T-cell (primary cell): ENCODE results near the gene FALEC. TPM values are rescaled to one million over a fixed set of nuclear protein-coding genes. Genes with fewer than 3 reads are reported as not detected.

Source experiments
- ATAC-seq, 4 experiments: fragments of 200-7000 bp in 3 of 4; fragments of 150-1000 bp in 1 of 4; cut with Tn5 transposase; replicated peaks in 1 of 4; 1 replicate in 3 of 4; 2 replicates in 1 of 4; pipeline ENCODE4 v1.10.0; 2021; ENCODE audit warnings: moderate library complexity in 3 of 4, mild to moderate bottlenecking in 2 of 4, moderate number of reproducible peaks in 1 of 4
- CTCF ChIA-PET, 2 donors: fragments of 300-600 bp; sonication (Branson Sonifier 250); formaldehyde crosslinking; loops; one replicate each; lab custom pipeline; 2022; ENCODE audit warnings: antibody characterized with exemption in 2 of 2; lab: Charles Lee
- POLR2A ChIA-PET, 2 donors: fragments of 300-600 bp; sonication (Branson Sonifier 250); formaldehyde crosslinking; loops; one replicate each; lab custom pipeline; 2022; ENCODE audit warnings: antibody characterized with exemption in 2 of 2; lab: Charles Lee
- DNase-seq, 35 experiments: peaks; one replicate each; pipeline versions ENCODE4 v3.0.0 to v3.0.0-alpha.2; 2013 to 2023
- H3K27ac ChIP-seq: one replicate; pipeline ENCODE4 v1.5.1; 2013; ENCODE audit warnings: low read length
- H3K27me3 ChIP-seq, 2 experiments: replicated peaks in 1 of 2; 1 replicate in 1 of 2; 2 replicates in 1 of 2; pipeline versions ENCODE4 v1.6.1 to v1.7.0; 2013; ENCODE audit warnings: low read length in 1 of 2, mixed read lengths in 1 of 2; ENCODE audit not compliant: control insufficient read depth in 2 of 2, insufficient read depth in 2 of 2; ENCODE audit errors: extremely low read depth in 1 of 2
- H3K36me3 ChIP-seq, 2 donors: 1 replicate in 1 of 2; 2 replicates in 1 of 2; pipeline versions ENCODE4 v1.6.1 to v1.7.0; 2013; ENCODE audit warnings: low read length in 1 of 2; ENCODE audit not compliant: control insufficient read depth in 2 of 2, insufficient read depth in 1 of 2; ENCODE audit errors: extremely low read depth in 1 of 2
- H3K4me1 ChIP-seq, 2 experiments: 1 replicate in 1 of 2; 2 replicates in 1 of 2; pipeline versions ENCODE4 v1.6.1 to v1.7.0; 2013; ENCODE audit warnings: low read length in 2 of 2, mixed read lengths in 1 of 2; ENCODE audit not compliant: insufficient read depth in 2 of 2, control insufficient read depth in 1 of 2; ENCODE audit errors: extremely low read depth in 1 of 2
- H3K4me3 ChIP-seq, 2 donors: 1 replicate in 1 of 2; 2 replicates in 1 of 2; pipeline versions ENCODE4 v1.5.1 to v1.7.0; 2013; ENCODE audit warnings: mild to moderate bottlenecking in 2 of 2, low read length in 1 of 2, moderate library complexity in 1 of 2; ENCODE audit not compliant: control insufficient read depth in 1 of 2; ENCODE audit errors: extremely low read depth in 1 of 2
- H3K9me3 ChIP-seq: 2 replicates; pipeline ENCODE4 v1.7.0; 2013
- H3K27ac Mint-ChIP-seq, 2 donors: one replicate each; pipeline ENCODE4 v1.8.0; 2020 to 2021; ENCODE audit warnings: mild to moderate bottlenecking in 2 of 2, mixed read lengths in 2 of 2
- H3K27me3 Mint-ChIP-seq, 2 donors: one replicate each; pipeline ENCODE4 v1.8.0; 2021 to 2022; ENCODE audit warnings: mixed read lengths in 2 of 2
- H3K36me3 Mint-ChIP-seq: one replicate; pipeline ENCODE4 v1.8.0; 2021; ENCODE audit warnings: mixed read lengths
- H3K4me1 Mint-ChIP-seq, 3 donors: one replicate each; pipeline ENCODE4 v1.8.0; 2020 to 2022; ENCODE audit warnings: mixed read lengths in 3 of 3, mild to moderate bottlenecking in 1 of 3
- H3K4me3 Mint-ChIP-seq, 3 donors: one replicate each; pipeline ENCODE4 v1.8.0; 2020 to 2022; ENCODE audit warnings: mild to moderate bottlenecking in 3 of 3, mixed read lengths in 3 of 3, moderate library complexity in 3 of 3
- H3K9me3 Mint-ChIP-seq, 3 donors: one replicate each; pipeline ENCODE4 v1.8.0; 2020 to 2022; ENCODE audit warnings: mixed read lengths in 3 of 3
- WGBS: methylation state at CpG from one replicate; pipeline ENCODE4 v1.1.5; 2013; ENCODE audit warnings: missing lambda C conversion rate; ENCODE audit not compliant: insufficient coverage; 5-methylcytosine and 5-hydroxymethylcytosine counted together
- total RNA-seq, 35 experiments: library from RNA in 6 of 35; stranded (reverse) in 6 of 35; fragments of 120-200 nt in 1 of 35; gene quantifications; one replicate each; pipeline versions ENCODE4 v1.2.1 to v1.2.4 and lab custom pipeline; 2013 to 2026

FALEC gene
- total RNA-seq, 5 donors from 2014 or later (not counting 1 experiment from before 2014, with no cell fraction given) = 0.49 to 0.85 (median 0.73) TPM; not detected in 2

DNA sequence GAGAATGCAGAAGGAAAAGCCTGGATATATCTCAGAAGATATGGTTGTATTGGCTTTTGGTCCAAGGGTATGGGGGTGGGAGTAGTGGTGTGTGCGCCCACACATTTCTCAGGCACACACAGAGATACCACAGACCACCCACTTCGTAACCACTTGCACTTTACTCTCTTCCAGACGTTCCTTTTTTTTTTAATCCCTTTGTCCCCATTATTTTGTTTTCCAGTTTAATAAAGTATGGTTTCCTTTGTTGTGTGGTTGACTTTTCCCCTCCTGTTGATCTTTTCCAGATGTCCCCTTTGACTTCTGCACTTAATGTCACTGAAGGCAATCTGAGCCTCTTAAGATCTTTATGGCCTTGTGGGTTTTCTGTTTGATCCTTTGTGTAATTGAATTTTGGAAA is 38.8 kb upstream of the FALEC start:
- Histone ChIP-seq H3K4me3 (no peak overlapping the region), H3K36me3 (peaks cover 4 to 15% of the 10 kb centered on the region in 2 donors), H3K4me1 (no peaks in the 10 kb centered on the region), H3K27ac (no peak overlapping the region), H3K27me3 (no peaks in the 10 kb centered on the region), H3K9me3 (no peaks in the 10 kb centered on the region)
- Mint-ChIP-seq H3K27ac (peak overlapping the region; percentile 42 to 50), H3K27me3 (no peaks in the 10 kb centered on the region), H3K4me3 (no peak overlapping the region), H3K9me3 (no peaks in the 10 kb centered on the region), H3K4me1 (peaks cover 0 to 9% (median 7%) of the 10 kb centered on the region in 3 donors), H3K36me3 (peaks cover 11% of the 10 kb centered on the region)
- POLR2A ChIA-PET = no interaction called here
- DNase-seq (no peak), ATAC-seq (no peak)
- CTCF ChIA-PET = no interaction called here
- WGBS = no CpG with 5 or more reads among the region's 3 CpGs

DNA sequence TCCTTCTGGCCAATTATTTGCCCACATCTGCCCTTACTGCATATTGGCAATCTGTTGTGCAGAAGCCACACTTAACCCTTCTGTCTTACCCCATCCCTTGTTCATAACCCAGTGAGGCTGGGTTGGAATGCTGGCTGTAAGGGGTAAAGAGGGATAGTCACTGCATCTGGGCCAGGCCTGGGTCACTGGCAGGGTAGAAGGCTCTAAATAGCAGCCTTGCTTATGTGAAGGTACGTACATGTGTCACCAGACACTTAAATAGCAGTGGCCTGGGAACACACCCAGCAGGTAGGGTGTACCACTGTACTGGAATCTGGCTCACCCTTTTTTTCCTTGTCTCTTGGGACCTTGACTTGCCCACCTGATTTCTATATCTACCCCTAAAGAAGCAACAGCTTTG is 38.2 kb upstream of the FALEC start:
- Mint-ChIP-seq H3K27me3 (no peaks in the 10 kb centered on the region), H3K27ac (peak overlapping the region; percentile 63 to 64), H3K4me3 (no peak overlapping the region), H3K36me3 (peaks cover 7% of the 10 kb centered on the region), H3K9me3 (no peaks in the 10 kb centered on the region), H3K4me1 (peaks cover 0 to 9% (median 7%) of the 10 kb centered on the region in 3 donors)
- H3K27ac ChIP-seq = no peak overlapping the region
- H3K36me3 ChIP-seq = peaks cover 0 to 10% of the 10 kb centered on the region in 2 donors
- no peak overlapping the region for H3K4me3 ChIP-seq
- ATAC-seq (peak in 1 of 4 experiments; percentile 15), DNase-seq (no peak)
- H3K4me1 ChIP-seq = no peaks in the 10 kb centered on the region
- H3K27me3 ChIP-seq = no peaks in the 10 kb centered on the region
- WGBS = no CpG with 5 or more reads among the region's 1 CpG
- CTCF ChIA-PET = interaction anchor here in 1 of 2 donors (0.7 kb wide), 1 partner anchor 27 kb away, joined by 3 read pairs; no protein-coding TSS in a partner anchor
- POLR2A ChIA-PET = interaction anchor here in 1 of 2 donors (0.6 kb wide), 1 partner anchor 288 kb away, joined by 3 read pairs; the partner anchor contains the start of gene CTSS
- no peaks in the 10 kb centered on the region for H3K9me3 ChIP-seq

DNA sequence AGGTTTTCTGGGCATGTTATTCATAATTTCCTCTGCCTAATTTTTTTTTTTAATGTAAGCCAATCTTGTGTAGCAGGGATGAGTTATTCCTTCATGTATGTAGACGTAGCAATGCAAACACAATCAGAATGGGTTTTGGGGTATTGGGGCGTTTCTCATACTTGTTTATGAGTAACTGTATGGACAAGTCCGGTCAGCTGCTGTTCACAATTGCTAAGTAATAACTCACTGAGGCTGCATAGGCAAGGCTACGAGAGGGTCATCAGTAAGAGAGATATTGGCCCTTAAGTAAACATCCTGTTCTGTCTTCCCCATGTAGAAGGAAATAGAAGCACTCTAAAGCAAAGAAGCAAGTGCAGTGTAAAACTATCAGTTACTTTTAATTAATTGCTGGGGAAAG is 37.8 kb upstream of the FALEC start:
- H3K4me1 Mint-ChIP-seq = peaks cover 0 to 9% (median 7%) of the 10 kb centered on the region in 3 donors
- no peaks in the 10 kb centered on the region for H3K9me3 Mint-ChIP-seq
- H3K27ac ChIP-seq = no peak overlapping the region
- no peak overlapping the region for H3K4me3 Mint-ChIP-seq
- H3K4me3 ChIP-seq = no peak overlapping the region
- H3K27ac Mint-ChIP-seq = peak overlapping the region; percentile 63 to 64
- WGBS = no CpG with 5 or more reads among the region's 4 CpGs
- ChIA-PET CTCF (interaction anchor here in 1 of 2 donors (0.7 kb wide), 1 partner anchor 26 kb away, joined by 3 read pairs; no protein-coding TSS in a partner anchor), POLR2A (interaction anchor here in 1 of 2 donors (0.6 kb wide), 1 partner anchor 288 kb away, joined by 3 read pairs; the partner anchor contains the start of gene CTSS)
- peak in 1 of 4 experiments; percentile 22 for ATAC-seq
- H3K36me3 Mint-ChIP-seq = peaks cover 3% of the 10 kb centered on the region
- H3K27me3 ChIP-seq = no peaks in the 10 kb centered on the region
- no peaks in the 10 kb centered on the region for H3K4me1 ChIP-seq
- H3K9me3 ChIP-seq = no peaks in the 10 kb centered on the region
- H3K36me3 ChIP-seq = peaks cover 0 to 6% of the 10 kb centered on the region in 2 donors
- H3K27me3 Mint-ChIP-seq = no peaks in the 10 kb centered on the region
- no peak for DNase-seq

DNA sequence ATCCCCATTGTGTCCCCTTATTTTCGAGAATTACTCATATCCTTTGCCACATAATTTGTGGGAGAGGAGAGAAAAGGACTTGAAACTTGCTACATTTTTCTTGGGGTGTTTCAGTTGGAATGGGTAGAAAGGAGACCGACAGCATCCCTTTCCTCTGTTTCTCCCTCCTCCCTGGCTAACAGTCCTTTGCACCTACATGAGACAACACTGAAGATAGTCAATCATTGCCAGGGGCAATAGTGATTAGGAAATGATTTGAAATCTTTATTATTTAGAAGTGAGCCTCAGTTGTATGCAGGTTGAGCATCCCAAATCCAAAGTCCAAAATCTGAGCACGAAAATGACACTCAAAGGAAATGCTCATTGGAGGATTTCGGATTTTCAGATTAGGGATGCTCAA is 36.2 kb upstream of the FALEC start:
- Mint-ChIP-seq H3K27me3 (no peaks in the 10 kb centered on the region), H3K4me3 (no peak overlapping the region), H3K27ac (peak overlapping the region in 1 of 2 donors; percentile 22), H3K9me3 (no peaks in the 10 kb centered on the region), H3K36me3 (no peaks in the 10 kb centered on the region), H3K4me1 (peaks cover 0 to 9% (median 7%) of the 10 kb centered on the region in 3 donors)
- no peak for DNase-seq
- Histone ChIP-seq H3K9me3 (no peaks in the 10 kb centered on the region), H3K4me1 (no peaks in the 10 kb centered on the region), H3K36me3 (no peaks in the 10 kb centered on the region), H3K27me3 (no peaks in the 10 kb centered on the region), H3K27ac (no peak overlapping the region), H3K4me3 (no peak overlapping the region)
- POLR2A ChIA-PET = no interaction called here
- WGBS = 76% methylated on average over 2 of the region's 4 CpGs
- CTCF ChIA-PET = no interaction called here
- ATAC-seq = no peak

DNA sequence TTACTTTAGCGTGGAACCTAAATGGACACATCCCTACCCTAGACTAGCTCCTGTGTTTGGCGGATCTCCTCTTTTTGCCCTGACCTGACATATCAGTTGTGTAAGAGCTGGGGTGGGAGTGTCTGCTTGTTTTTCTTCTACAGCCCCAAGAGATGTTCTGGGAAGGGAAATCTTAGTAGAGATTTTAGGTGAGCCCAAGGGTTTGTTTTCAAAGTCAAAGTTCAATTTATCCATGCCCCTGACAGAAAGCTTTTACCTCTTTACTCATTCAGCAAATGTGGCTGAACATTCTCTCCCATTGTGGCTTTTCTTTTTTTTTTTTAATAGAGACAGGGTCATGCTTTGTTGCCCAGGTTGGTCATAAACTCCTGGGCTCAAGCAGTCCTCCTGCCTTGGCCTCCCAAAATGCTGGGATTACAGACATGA is 35.6 kb upstream of the FALEC start:
- POLR2A ChIA-PET = no interaction called here
- peaks cover 0 to 9% (median 7%) of the 10 kb centered on the region in 3 donors for H3K4me1 Mint-ChIP-seq

DNA sequence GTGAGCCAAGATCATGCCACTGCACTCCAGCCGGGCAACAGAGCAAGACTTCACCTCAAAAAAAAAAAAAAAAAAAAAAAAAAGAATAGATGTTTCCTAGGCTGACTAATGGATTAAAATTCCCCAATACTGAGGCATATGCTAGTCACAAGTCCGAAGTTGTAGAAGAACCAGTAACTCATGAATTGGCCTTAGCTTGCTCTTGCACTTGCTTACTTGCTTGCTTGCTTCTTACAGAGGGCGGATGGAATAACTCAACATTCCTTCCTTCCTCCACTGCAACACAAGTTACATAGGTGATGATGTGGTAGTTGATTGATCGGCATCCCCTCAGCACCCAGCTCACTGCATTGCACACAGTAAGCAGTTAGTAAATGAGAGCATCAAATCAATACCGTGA is 31.1 kb upstream of the FALEC start:
- no CpG with 5 or more reads among the region's 5 CpGs for WGBS
- Mint-ChIP-seq H3K27me3 (no peaks in the 10 kb centered on the region), H3K4me3 (no peak overlapping the region), H3K9me3 (no peaks in the 10 kb centered on the region), H3K36me3 (peaks cover 7% of the 10 kb centered on the region), H3K4me1 (peaks cover 18 to 26% (median 24%) of the 10 kb centered on the region in 3 donors), H3K27ac (no peak overlapping the region)
- Histone ChIP-seq H3K4me1 (peaks cover 0 to 9% of the 10 kb centered on the region in 2 experiments), H3K4me3 (no peak overlapping the region), H3K27ac (no peak overlapping the region), H3K9me3 (no peaks in the 10 kb centered on the region), H3K27me3 (no peaks in the 10 kb centered on the region), H3K36me3 (peaks cover 2 to 7% of the 10 kb centered on the region in 2 donors)
- CTCF ChIA-PET = interaction anchor here in 1 of 2 donors (0.6 kb wide), 2 partner anchors 23 to 30 kb away, joined by 3 read pairs; no protein-coding TSS in a partner anchor
- POLR2A ChIA-PET = no interaction called here
- no peak for ATAC-seq
- no peak for DNase-seq

More for the DNA sequence above, 35.6 kb upstream of the FALEC start:
- CTCF ChIA-PET = no interaction called here
- H3K9me3 ChIP-seq = no peaks in the 10 kb centered on the region
- no peaks in the 10 kb centered on the region for H3K9me3 Mint-ChIP-seq
- ATAC-seq (no peak), DNase-seq (no peak)
- no peak overlapping the region for H3K4me3 ChIP-seq
- no peaks in the 10 kb centered on the region for H3K36me3 Mint-ChIP-seq
- H3K27ac ChIP-seq = no peak overlapping the region
- no peaks in the 10 kb centered on the region for H3K27me3 Mint-ChIP-seq
- WGBS = no CpG with 5 or more reads among the region's 2 CpGs
- no peaks in the 10 kb centered on the region for H3K36me3 ChIP-seq
- H3K4me3 Mint-ChIP-seq = no peak overlapping the region
- no peaks in the 10 kb centered on the region for H3K27me3 ChIP-seq
- no peak overlapping the region for H3K27ac Mint-ChIP-seq
- no peaks in the 10 kb centered on the region for H3K4me1 ChIP-seq
